WI38 (cell line): ENCODE results near the gene BHLHA15.

Experiments
- H3K4me3 ChIP-seq: 2 replicates; pipeline ENCODE4 v1.5.1; 2011; ENCODE audit warnings: low read depth, mild to moderate bottlenecking, control low read depth, low read length
- TF ChIP-seq, protein P1 (sequence below): IDR thresholded peaks from 2 replicates; pipeline ENCODE4 v1.5.1; 2012; ENCODE audit warnings: low read depth, mild to moderate bottlenecking, control low read depth, low read length

BHLHA15 gene

DNA sequence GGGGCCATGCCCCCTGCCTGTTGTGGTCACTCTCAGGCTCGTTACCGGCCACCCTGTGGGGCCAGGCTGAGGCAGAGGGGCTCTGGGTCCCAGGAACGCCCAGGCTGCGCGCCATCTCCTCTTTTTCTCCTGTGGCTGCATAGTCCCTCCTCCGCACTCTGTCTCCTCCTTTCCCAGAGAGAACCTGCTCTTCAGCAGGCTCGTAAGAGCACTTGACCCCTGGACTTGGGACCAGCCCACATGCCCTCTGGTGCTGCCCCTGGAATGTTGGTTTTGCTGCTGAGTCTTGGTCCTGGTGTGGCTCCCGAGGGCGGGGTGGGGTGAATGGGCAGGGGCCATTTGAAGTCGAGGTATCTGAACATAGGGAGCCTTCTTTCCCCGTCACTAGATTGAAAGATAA is 6.6 kb upstream of the BHLHA15 start:
- no peak overlapping the region for H3K4me3 ChIP-seq
- TF ChIP-seq, protein P1, sequence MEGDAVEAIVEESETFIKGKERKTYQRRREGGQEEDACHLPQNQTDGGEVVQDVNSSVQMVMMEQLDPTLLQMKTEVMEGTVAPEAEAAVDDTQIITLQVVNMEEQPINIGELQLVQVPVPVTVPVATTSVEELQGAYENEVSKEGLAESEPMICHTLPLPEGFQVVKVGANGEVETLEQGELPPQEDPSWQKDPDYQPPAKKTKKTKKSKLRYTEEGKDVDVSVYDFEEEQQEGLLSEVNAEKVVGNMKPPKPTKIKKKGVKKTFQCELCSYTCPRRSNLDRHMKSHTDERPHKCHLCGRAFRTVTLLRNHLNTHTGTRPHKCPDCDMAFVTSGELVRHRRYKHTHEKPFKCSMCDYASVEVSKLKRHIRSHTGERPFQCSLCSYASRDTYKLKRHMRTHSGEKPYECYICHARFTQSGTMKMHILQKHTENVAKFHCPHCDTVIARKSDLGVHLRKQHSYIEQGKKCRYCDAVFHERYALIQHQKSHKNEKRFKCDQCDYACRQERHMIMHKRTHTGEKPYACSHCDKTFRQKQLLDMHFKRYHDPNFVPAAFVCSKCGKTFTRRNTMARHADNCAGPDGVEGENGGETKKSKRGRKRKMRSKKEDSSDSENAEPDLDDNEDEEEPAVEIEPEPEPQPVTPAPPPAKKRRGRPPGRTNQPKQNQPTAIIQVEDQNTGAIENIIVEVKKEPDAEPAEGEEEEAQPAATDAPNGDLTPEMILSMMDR: no peak

DNA sequence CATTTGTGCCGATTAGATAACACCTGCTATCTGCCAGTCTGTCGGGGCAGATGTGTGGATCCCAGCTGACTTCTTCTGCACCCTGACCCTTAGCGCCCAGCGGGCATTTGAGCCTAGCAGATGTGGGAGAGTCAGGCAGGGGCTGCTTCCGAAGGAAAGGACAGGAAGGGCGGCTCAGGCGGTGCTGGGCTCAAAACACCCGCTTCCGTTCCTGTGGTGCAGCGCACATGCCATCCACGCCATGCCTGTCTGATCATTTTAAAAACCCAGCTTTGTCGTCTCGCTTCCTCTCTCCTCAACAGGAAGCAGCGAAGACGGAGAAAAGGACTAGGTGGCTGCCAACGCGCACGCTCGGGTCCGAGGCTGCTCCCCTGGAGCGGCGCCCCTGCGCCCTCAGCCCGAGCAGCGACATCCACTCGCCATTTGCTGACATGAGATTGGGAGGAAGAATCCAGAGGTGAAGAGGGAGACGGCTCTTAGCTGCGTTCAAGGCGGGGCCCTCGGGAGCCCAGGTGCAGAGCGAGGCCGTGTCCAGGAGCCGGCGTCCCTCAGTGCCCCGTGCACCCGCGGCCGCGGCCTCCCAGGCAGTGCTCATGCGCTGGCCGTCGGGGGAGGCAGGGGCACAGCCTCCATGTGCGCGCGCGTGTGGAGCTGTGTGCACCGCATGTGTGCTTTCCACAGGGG is 5.9 kb upstream of the BHLHA15 start:
- no peak overlapping the region for H3K4me3 ChIP-seq
- TF ChIP-seq, protein P1: no peak

DNA sequence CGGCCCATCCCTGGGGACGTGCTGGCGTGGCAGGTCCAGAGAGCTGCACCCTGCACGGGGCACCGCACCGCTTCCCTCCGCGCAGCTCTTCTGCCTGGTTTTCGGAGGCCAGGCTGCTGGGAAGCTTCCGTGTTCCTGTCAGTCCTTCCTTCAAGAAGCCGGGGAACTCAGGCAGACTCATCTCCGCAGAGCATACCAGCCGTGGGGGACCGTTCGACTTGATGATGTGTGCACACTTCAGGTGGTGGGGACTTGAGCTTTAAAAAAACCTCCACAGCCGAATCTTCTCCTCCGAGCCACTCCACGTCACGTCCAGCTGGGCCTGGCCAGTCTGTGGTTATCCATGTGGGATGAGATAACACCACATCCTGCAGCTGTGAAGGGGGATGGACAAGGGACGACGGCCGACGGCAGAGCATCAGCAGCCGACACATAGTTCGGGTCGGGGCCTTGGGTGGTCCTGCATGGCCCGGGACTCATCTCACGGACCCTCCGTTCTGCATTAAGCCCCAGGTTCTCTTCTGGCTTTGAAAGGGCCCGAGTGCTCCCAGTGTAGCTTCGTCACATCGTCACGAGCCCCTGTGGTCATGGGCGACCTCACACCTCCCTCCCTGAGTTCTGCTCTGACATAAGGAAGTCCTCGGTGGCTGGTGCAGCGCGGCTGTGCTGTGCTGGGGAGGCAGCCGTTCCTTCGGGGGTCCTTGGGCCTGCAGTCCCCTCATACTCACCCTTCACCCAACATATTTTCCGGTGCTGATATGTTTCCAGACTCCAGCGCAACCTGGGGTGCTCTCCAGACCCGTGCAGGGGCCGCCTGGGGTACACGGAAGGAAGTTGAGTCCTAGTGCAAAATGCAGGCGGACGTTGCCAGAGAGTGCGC is 4.5 kb upstream of the BHLHA15 start:
- TF ChIP-seq, protein P1: no peak
- no peak overlapping the region for H3K4me3 ChIP-seq

DNA sequence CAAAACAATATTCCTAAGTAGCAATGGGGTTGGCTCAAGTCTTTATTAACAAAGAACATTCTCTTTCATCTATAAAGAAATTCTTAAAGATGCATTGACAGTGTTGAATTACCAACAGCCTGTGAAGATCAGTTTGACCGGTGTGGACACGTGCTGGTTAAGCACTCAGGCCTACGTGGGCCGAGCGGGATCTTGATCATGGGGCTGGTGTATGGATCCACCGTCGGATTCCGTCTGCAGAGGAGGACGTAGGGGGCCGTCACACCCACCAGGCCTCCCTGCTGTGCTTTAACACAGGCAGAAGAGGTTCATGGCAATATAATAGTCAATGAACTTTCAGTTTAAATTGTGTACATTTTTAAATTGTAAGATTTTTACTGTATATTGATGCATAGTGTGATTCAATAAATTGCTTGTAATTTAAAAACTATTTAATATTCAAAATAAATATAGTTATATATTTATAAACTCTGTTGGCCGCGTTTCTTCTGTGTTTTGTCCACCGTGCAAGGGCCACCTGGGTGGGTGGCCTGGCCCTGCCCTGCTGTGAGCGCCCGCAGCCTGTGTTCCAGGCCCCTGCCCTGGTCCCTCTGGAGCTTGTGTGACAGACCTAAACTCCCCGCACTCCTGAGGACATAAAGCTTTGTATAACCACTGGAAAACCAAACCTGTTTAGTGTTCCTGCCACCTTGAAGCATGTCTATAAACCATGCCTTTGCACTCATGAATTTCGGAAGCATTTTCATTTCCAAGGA is 1.9 kb upstream of the BHLHA15 start:
- TF ChIP-seq, protein P1: no peak
- no peak overlapping the region for H3K4me3 ChIP-seq

DNA sequence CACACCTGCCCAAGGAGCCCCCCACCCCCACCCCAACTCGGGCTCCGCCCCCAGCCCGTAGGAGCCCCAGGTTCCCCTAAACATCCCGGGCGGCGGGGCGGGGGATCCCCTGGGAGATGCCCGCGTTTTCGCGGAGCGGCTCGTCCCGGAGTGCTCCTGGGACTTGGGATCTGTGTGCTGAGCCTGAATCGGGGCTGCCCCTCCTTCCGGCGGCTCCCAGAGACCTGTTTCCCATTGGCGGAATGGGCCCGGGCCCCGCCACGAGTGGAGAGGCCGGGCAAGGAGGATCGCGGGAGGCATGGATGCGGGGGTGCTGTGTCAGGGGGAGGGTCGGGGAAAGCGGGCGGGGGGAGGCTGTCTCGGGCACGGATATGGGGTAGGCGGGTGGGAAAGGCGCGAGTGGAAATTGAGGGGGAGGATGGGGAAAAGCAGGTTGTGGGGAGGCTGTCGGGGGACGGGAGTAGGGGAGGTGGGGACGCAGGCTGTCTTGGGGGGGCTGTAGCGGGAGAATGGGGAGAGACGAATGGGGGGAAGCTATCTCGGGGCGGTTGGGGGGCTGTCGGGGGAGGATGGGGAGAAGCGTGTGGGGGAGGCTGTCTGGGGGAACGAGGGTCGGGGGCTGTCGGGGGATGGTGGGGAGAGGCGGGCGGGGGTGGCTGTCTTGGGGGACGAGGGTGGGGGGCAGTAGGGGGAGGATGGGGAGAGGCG is 572 bp upstream of the BHLHA15 start:
- H3K4me3 ChIP-seq: no peak overlapping the region
- TF ChIP-seq, protein P1: no peak

DNA sequence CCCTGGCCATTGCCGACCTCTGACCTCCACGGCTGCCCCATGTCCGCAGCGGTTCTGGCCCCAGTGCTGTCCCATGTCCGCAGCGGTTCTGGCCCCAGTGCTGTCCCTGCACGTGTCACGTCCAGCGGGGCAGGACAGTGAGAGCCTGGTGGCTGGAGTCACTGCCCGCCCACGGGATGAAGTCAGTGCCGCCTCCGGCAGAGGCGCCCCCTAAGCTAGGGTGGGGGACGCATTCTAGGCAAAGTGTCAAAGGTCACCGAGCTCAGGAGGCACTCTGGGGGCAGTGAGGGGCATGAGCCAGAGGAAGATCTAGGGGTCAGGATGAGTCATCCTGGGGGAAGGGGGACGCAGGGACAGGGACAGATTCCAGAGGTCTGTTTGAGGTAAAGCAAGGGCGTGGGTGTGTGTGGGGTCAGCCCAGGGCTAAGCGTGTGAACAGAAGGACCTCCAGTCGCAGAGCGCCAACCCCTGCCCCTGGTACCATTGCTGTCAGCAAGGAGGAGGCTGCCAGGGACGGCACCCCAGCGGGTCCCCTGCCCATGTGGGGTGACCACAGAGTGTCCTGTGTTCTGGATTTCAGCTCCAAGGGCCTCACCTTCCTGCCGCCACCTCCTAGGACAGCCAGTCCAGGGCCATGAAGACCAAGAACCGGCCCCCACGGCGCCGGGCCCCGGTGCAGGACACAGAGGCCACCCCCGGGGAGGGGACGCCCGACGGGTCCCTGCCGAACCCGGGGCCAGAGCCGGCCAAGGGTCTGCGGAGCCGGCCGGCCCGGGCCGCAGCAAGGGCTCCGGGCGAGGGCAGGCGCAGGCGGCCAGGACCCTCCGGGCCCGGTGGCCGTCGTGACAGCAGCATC is 665 bp downstream of the BHLHA15 start:
- H3K4me3 ChIP-seq: no peak overlapping the region
- TF ChIP-seq, protein P1: no peak
